HL-60 (cell line): ENCODE measurements around the gene ORAI3.

Source experiments
- CTCF ChIP-seq: IDR thresholded peaks from one replicate; pipeline ENCODE4 v1.5.1; 2011; ENCODE audit warnings: low read length, control low read depth, inconsistent platforms; ENCODE audit not compliant: insufficient read depth
- POLR2AphosphoS5 ChIP-seq: IDR thresholded peaks from 2 replicates; pipeline ENCODE4 v1.6.1; 2012; ENCODE audit warnings: low read depth

- TF ChIP-seq CTCF, result no peak
- no peak for TF ChIP-seq POLR2AphosphoS5
Observed at GRCh38 chr16:30983898-30984610, 35.2 kb downstream of the ORAI3 start.
